GM12878 (cell line): ENCODE data around the gene GTPBP6. TPM values are rescaled to one million over a fixed set of nuclear protein-coding genes. Genes with fewer than 3 reads are reported as not detected.

Experiments used
- ATAC-seq: fragments of 200-7000 bp; cut with Tn5 transposase; 3 replicates; pipeline ENCODE4 v1.9.1; 2020; ENCODE audit warnings: mild to moderate bottlenecking, moderate library complexity
- BruUV-seq: library from RNA; stranded (reverse); fragments of 400-500 nt; replicated peaks from 2 replicates; lab custom pipeline; 2021; lab: Mats Ljungman, UMichigan
- CTCF ChIA-PET: fragments of 300-600 bp; sonication (Branson Sonifier 250); formaldehyde crosslinking; extraction: SDS; loops from one replicate; lab custom pipeline; 2021; ENCODE audit warnings: inconsistent platforms; lab: Yijun Ruan, JAX
- POLR2A ChIA-PET: fragments of 350-600 bp; formaldehyde crosslinking; extraction: SDS; loops from one replicate; lab custom pipeline; 2021; ENCODE audit warnings: inconsistent platforms; lab: Charles Lee
- RAD21 ChIA-PET: fragments of 300-600 bp; sonication (Branson Sonifier 250); formaldehyde crosslinking; loops from one replicate; lab custom pipeline; 2023; ENCODE audit warnings: antibody characterized with exemption; ENCODE audit not compliant: unreplicated experiment; lab: Charles Lee
- SMC1A ChIA-PET: fragments of 300-600 bp; sonication (Branson Sonifier 250); formaldehyde crosslinking; loops from one replicate; lab custom pipeline; 2023; ENCODE audit not compliant: unreplicated experiment, uncharacterized antibody; lab: Charles Lee
- DNase-seq: peaks from one replicate; pipeline ENCODE4 v3.0.0-alpha.2; 2011; ENCODE audit warnings: low read depth, low spot score
- FAIRE-seq: peaks from 3 replicates; lab custom pipeline; 2011; peaks lifted over from hg19 to GRCh38; lab: Jason Lieb, UNC
- H2AFZ ChIP-seq: 2 replicates; pipeline ENCODE4 v1.6.0; 2011; ENCODE audit warnings: low read depth, low read length, control low read depth; ENCODE audit not compliant: control insufficient read depth
- H3K27ac ChIP-seq: 2 replicates; pipeline ENCODE4 v1.5.1; 2011; ENCODE audit warnings: control low read depth; ENCODE audit not compliant: control insufficient read depth, insufficient read depth
- H3K27me3 ChIP-seq, 2 experiments: replicated peaks in 1 of 2; 2 replicates each; pipeline versions ENCODE4 v1.6.0 to v1.6.1; 2011; ENCODE audit warnings: low read length in 1 of 2; ENCODE audit not compliant: control insufficient read depth in 2 of 2, insufficient read depth in 2 of 2
- H3K36me3 ChIP-seq, 2 experiments: 2 replicates each; pipeline ENCODE4 v1.5.1; 2011; ENCODE audit warnings: low read length in 1 of 2; ENCODE audit not compliant: control insufficient read depth in 2 of 2, insufficient read depth in 2 of 2
- H3K4me1 ChIP-seq: 2 replicates; pipeline ENCODE4 v1.6.1; 2011; ENCODE audit warnings: mild to moderate bottlenecking, low read length, moderate library complexity, mixed read lengths; ENCODE audit not compliant: control insufficient read depth, insufficient read depth
- H3K4me2 ChIP-seq: 2 replicates; pipeline ENCODE4 v1.6.0; 2011; ENCODE audit warnings: control low read depth; ENCODE audit not compliant: control insufficient read depth, insufficient read depth
- H3K4me3 ChIP-seq: fragments of 200-600 bp; sonication (generic); 2 replicates; pipeline ENCODE4 v1.5.1; 2016
- H3K79me2 ChIP-seq: 2 replicates; pipeline ENCODE4 v1.6.0; 2011; ENCODE audit warnings: low read length; ENCODE audit not compliant: control insufficient read depth, insufficient read depth
- H3K9ac ChIP-seq: 2 replicates; pipeline ENCODE4 v1.8.0; 2011; ENCODE audit warnings: low read length, control low read depth, mixed read lengths; ENCODE audit not compliant: control insufficient read depth, insufficient read depth
- H3K9me3 ChIP-seq: replicated peaks from 3 replicates; pipeline ENCODE4 v1.5.1; 2011; ENCODE audit warnings: mild to moderate bottlenecking, low read length; ENCODE audit not compliant: control insufficient read depth, insufficient read depth
- H4K20me1 ChIP-seq: 2 replicates; pipeline ENCODE4 v1.6.0; 2011; ENCODE audit not compliant: control insufficient read depth, insufficient read depth
- ASH2L ChIP-seq: fragments of 300-600, 200-600 bp; sonication (generic); IDR thresholded peaks from 2 replicates; pipeline ENCODE4 v1.6.1; 2017; ENCODE audit warnings: low read depth, mild to moderate bottlenecking, borderline replicate concordance
- MXI1 ChIP-seq: fragments of 150-350 bp; IDR thresholded peaks from 2 replicates; pipeline ENCODE4 v1.6.1; 2011; ENCODE audit warnings: low read depth, mild to moderate bottlenecking, inconsistent platforms, low read length, improper control_type of control experiment
- NKRF ChIP-seq: fragments of 450-650 bp; conservative IDR thresholded peaks from 2 replicates; pipeline ENCODE4 v1.6.1; 2017; ENCODE audit warnings: mild to moderate bottlenecking, moderate library complexity
- NR2C1 ChIP-seq: fragments of 450-650 bp; IDR thresholded peaks from 2 replicates; pipeline ENCODE4 v1.6.1; 2017; ENCODE audit warnings: antibody characterized with exemption, mild to moderate bottlenecking, moderate library complexity
- PAX5 ChIP-seq: IDR thresholded peaks from 2 replicates; pipeline ENCODE4 v1.6.1; 2011; ENCODE audit warnings: low read depth, low read length, borderline replicate concordance
- PAX8 ChIP-seq: fragments of 450-650 bp; IDR thresholded peaks from 2 replicates; pipeline ENCODE4 v1.6.1; 2017; ENCODE audit warnings: mild to moderate bottlenecking, moderate library complexity
- RCOR1 ChIP-seq: conservative IDR thresholded peaks from 2 replicates; pipeline ENCODE4 v1.6.1; 2012; ENCODE audit warnings: low read depth, low read length, improper control_type of control experiment
- SIN3A ChIP-seq: IDR thresholded peaks from 2 replicates; pipeline ENCODE4 v1.6.1; 2012; ENCODE audit warnings: low read depth, low read length, improper control_type of control experiment
- ZNF207 ChIP-seq: fragments of 450-650 bp; IDR thresholded peaks from 2 replicates; pipeline ENCODE4 v1.6.1; 2014; ENCODE audit warnings: antibody characterized with exemption, mild to moderate bottlenecking, borderline replicate concordance
- ZNF24 ChIP-seq: fragments of 450-650 bp; IDR thresholded peaks from 2 replicates; pipeline ENCODE4 v1.6.1; 2017; ENCODE audit warnings: antibody characterized with exemption, mild to moderate bottlenecking
- ZZZ3 ChIP-seq: IDR thresholded peaks from 2 replicates; pipeline ENCODE4 v1.6.1; 2011; ENCODE audit warnings: low read depth; ENCODE audit not compliant: control insufficient read depth, insufficient read length
- WGBS: methylation state at CpG from one replicate; pipeline ENCODE4 v1.1.6; 2016; ENCODE audit warnings: low lambda C conversion rate; ENCODE audit not compliant: insufficient replicate concordance, insufficient coverage; ENCODE audit errors: missing lambda C conversion rate; 5-methylcytosine and 5-hydroxymethylcytosine counted together
- in situ Hi-C: fragments of 300-500 bp; cut with MboI; formaldehyde crosslinking; loops from 9 replicates; pipeline ENCODE4 v1.14.3; 2018; ENCODE audit warnings: mixed read lengths
- intact Hi-C: fragments of 100-400 bp; cut with micrococcal nuclease; formaldehyde crosslinking; loops from one replicate; pipeline ENCODE4 v1.14.2; 2022; ENCODE audit not compliant: unreplicated experiment
- polyA plus RNA-seq, 11 experiments: library from polyadenylated mRNA; depleted of rRNA in 4 of 11; unstranded in 6 of 11; stranded (reverse) in 5 of 11; fragments of >200 nt; fragmentation: Nextera tagmentation in 4 of 11; fragmentation: Illumina TruSeq in 1 of 11; extraction: Ambion mirVana in 4 of 11; extraction: Trizol in 1 of 11; gene quantifications; 1 replicate in 1 of 11; 2 replicates in 10 of 11; pipeline versions ENCODE4 v1.2.1 to v1.2.3, GENCODE V29; 2011 to 2016; ENCODE audit warnings: inconsistent platforms in 2 of 11, missing spikeins in 2 of 11, low read depth in 1 of 11
- total RNA-seq, 4 experiments: library from RNA; depleted of rRNA in 3 of 4; stranded (reverse); fragments of >200 nt in 3 of 4; fragmentation: Illumina TruSeq in 1 of 4; extraction: Trizol in 1 of 4; gene quantifications; 2 replicates each; pipeline versions ENCODE4 v1.2.1 to v1.2.3, GENCODE V29; 2013 to 2021
- TF ChIP-seq, protein P1 (sequence below): fragments of 450-650 bp; IDR thresholded peaks from 2 replicates; pipeline ENCODE4 v1.6.1; 2016; ENCODE audit warnings: mild to moderate bottlenecking, moderate library complexity, borderline replicate concordance
- TF ChIP-seq, protein P2 (sequence below), 3 experiments: IDR thresholded peaks in 2 of 3; conservative IDR thresholded peaks in 1 of 3; 2 replicates each; pipeline ENCODE4 v1.5.1; 2011; ENCODE audit warnings: low read depth in 3 of 3, low read length in 3 of 3, mild to moderate bottlenecking in 3 of 3, control low read depth in 2 of 3, moderate library complexity in 2 of 3, inconsistent platforms in 1 of 3, mixed read lengths in 1 of 3; ENCODE audit not compliant: control insufficient read depth in 2 of 3, insufficient read depth in 1 of 3; ENCODE audit errors: extremely low read depth in 1 of 3
- TF ChIP-seq, protein P3 (sequence below): fragments of 450-650 bp; IDR thresholded peaks from 2 replicates; pipeline ENCODE4 v1.6.1; 2018; ENCODE audit warnings: borderline replicate concordance, mild to moderate bottlenecking; ENCODE audit not compliant: partially characterized antibody

The GTPBP6 gene
- total and polyA plus RNA-seq, 10 of the 15 experiments (the other 5 are each of a cell fraction or from before 2014, with no cell fraction given), result 0.31 to 71.0 (median 21.1) TPM

DNA sequence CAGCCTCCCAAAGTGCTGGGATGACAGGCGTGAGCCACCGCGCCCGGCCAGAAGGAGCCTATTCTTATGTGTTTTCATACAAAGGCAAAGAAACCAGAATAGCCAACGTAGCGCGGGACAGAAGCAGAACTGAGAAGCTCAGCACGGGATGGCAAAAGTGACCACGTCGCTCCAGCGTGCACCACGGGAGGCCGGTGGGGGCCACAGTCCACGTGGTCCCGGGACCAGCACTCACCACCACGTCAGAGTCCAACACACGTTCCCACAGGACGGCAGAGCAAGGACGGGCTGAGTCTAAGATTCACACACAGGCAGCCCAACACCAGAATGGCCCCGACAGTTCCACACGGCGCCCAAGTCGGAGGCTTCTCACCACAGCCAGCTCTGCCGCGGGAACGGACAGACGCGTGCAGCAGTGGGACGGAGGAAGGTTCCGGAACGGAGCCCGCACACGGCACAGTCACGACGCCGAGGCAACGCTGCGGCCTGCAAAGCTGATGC is 18.8 kb upstream of the GTPBP6 start:
- ATAC-seq, result no peak
- no peak for FAIRE-seq
- H3K4me3 ChIP-seq, result no peak overlapping the region
- H3K9ac ChIP-seq, result no peak overlapping the region
- intact Hi-C loops (no loop called here), in situ Hi-C loops (no loop called here)
- 94% methylated on average over 34 of the region's 38 CpGs for WGBS
- no peaks in the 10 kb centered on the region for H3K36me3 ChIP-seq
- H3K27me3 ChIP-seq, result no peaks in the 10 kb centered on the region
- peaks cover 1% of the 10 kb centered on the region; the same call in 2 of the 3 replicates for H3K9me3 ChIP-seq
- no peak overlapping the region for H2AFZ ChIP-seq
- SMC1A ChIA-PET, result no interaction called here
- no TSS peak for BruUV-seq
- H3K27ac ChIP-seq, result no peak overlapping the region
- DNase-seq, result no peak
- H3K79me2 ChIP-seq, result no peaks in the 10 kb centered on the region
- RAD21 ChIA-PET, result no interaction called here
- no peaks in the 10 kb centered on the region for H4K20me1 ChIP-seq
- CTCF ChIA-PET, result no interaction called here
- H3K4me1 ChIP-seq, result no peaks in the 10 kb centered on the region
- no peak overlapping the region for H3K4me2 ChIP-seq
- POLR2A ChIA-PET, result no interaction called here
- no peak for TF ChIP-seq NKRF
- TF ChIP-seq ASH2L, result no peak
- TF ChIP-seq SIN3A, result no peak
- TF ChIP-seq ZNF207, result no peak
- TF ChIP-seq, protein P1, sequence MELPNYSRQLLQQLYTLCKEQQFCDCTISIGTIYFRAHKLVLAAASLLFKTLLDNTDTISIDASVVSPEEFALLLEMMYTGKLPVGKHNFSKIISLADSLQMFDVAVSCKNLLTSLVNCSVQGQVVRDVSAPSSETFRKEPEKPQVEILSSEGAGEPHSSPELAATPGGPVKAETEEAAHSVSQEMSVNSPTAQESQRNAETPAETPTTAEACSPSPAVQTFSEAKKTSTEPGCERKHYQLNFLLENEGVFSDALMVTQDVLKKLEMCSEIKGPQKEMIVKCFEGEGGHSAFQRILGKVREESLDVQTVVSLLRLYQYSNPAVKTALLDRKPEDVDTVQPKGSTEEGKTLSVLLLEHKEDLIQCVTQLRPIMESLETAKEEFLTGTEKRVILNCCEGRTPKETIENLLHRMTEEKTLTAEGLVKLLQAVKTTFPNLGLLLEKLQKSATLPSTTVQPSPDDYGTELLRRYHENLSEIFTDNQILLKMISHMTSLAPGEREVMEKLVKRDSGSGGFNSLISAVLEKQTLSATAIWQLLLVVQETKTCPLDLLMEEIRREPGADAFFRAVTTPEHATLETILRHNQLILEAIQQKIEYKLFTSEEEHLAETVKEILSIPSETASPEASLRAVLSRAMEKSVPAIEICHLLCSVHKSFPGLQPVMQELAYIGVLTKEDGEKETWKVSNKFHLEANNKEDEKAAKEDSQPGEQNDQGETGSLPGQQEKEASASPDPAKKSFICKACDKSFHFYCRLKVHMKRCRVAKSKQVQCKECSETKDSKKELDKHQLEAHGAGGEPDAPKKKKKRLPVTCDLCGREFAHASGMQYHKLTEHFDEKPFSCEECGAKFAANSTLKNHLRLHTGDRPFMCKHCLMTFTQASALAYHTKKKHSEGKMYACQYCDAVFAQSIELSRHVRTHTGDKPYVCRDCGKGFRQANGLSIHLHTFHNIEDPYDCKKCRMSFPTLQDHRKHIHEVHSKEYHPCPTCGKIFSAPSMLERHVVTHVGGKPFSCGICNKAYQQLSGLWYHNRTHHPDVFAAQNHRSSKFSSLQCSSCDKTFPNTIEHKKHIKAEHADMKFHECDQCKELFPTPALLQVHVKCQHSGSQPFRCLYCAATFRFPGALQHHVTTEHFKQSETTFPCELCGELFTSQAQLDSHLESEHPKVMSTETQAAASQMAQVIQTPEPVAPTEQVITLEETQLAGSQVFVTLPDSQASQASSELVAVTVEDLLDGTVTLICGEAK, result no peak
- no peak for TF ChIP-seq ZZZ3
- no peak for TF ChIP-seq NR2C1
- no peak for TF ChIP-seq RCOR1
- no peak for TF ChIP-seq PAX8
- no peak for TF ChIP-seq MXI1
- TF ChIP-seq PAX5, result no peak
- TF ChIP-seq ZNF24, result no peak
- TF ChIP-seq, protein P2, sequence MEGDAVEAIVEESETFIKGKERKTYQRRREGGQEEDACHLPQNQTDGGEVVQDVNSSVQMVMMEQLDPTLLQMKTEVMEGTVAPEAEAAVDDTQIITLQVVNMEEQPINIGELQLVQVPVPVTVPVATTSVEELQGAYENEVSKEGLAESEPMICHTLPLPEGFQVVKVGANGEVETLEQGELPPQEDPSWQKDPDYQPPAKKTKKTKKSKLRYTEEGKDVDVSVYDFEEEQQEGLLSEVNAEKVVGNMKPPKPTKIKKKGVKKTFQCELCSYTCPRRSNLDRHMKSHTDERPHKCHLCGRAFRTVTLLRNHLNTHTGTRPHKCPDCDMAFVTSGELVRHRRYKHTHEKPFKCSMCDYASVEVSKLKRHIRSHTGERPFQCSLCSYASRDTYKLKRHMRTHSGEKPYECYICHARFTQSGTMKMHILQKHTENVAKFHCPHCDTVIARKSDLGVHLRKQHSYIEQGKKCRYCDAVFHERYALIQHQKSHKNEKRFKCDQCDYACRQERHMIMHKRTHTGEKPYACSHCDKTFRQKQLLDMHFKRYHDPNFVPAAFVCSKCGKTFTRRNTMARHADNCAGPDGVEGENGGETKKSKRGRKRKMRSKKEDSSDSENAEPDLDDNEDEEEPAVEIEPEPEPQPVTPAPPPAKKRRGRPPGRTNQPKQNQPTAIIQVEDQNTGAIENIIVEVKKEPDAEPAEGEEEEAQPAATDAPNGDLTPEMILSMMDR (IDR thresholded peaks at IDR 0.05 in 2 of 3, conservative IDR thresholded peaks at IDR 0.05 in 1 of 3; ENCODE audit: control insufficient read depth in 2 of 3, extremely low read depth in 1 of 3, insufficient read depth in 1 of 3, low read depth in 3 of 3, low read length in 3 of 3), result no peak
- TF ChIP-seq, protein P3, sequence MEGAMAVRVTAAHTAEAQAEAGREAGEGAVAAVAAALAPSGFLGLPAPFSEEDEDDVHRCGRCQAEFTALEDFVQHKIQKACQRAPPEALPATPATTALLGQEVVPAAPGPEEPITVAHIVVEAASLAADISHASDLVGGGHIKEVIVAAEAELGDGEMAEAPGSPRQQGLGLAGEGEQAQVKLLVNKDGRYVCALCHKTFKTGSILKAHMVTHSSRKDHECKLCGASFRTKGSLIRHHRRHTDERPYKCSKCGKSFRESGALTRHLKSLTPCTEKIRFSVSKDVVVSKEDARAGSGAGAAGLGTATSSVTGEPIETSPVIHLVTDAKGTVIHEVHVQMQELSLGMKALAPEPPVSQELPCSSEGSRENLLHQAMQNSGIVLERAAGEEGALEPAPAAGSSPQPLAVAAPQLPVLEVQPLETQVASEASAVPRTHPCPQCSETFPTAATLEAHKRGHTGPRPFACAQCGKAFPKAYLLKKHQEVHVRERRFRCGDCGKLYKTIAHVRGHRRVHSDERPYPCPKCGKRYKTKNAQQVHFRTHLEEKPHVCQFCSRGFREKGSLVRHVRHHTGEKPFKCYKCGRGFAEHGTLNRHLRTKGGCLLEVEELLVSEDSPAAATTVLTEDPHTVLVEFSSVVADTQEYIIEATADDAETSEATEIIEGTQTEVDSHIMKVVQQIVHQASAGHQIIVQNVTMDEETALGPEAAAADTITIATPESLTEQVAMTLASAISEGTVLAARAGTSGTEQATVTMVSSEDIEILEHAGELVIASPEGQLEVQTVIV, result no peak
